ENCODE results near the gene ABCA2.
A peak's percentile ranks its signal among the peaks of the same experiment; 100 is the strongest.

The ABCA2 gene

DNA sequence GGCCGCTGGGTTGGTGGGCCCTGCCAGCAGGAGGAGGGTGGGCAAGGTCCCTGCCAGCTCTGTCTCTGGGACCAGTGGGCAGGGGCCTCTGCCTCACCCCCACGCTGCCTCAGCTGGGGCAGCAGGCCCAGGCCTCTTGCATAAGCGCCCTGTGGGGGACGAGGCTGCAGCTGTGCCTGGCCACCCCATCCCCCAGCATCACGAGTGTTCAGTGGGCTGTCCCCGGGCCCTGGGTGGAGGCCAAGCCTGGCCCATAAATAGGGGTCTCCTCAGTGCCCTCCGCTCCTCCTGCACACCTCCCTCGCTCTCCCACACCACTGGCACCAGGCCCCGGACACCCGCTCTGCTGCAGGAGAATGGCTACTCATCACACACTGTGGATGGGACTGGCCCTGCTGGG, 50.8 kb downstream of the ABCA2 start, which contains the start of gene PTGDS:
Gene PTGDS (plus strand): TSS at position 282 of the 400 bp plus-strand sequence. CDS start 75 bp downstream, at position 357.
- no peak for DNase-seq

- DNase-seq, result no peak
Observed at GRCh38 chr9:136975644-136976043, 52.4 kb downstream of the ABCA2 start.

DNA sequence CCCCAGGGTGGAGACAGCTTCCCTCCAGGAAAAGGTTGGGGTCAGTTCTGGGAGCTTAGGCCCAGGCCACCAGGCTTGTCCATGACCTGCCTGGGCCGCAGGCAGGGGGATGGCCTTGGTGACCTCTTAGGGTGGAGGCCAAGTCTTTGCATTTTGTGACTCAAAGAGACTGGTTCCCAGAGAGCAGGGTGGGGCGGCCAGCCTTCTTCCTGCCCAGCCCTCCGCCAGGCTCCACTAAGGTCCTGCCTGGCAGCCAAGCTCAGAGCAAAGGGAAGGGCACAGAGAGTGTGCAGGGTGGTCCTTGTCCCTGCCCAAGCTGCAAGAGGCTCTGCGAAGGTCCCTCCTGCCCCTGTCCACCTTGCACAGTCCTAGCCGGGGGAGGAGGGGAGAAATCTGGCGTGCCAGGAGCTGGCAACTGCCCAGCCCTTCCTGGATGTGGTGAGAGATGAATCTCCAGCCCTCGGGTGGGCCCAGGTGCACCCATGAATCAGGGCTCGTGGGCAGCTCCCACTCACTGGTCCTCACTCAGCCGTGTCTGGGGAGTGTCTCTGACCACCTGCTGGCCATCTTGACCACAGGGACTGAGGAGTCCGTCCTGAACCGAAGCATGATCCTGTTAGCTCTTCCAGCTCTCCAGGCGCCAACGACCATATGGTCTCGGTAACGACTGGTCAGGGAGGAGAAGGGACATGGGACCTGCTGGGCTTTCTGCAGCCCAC, 53.1 kb downstream of the ABCA2 start:
- no peak for DNase-seq

DNA sequence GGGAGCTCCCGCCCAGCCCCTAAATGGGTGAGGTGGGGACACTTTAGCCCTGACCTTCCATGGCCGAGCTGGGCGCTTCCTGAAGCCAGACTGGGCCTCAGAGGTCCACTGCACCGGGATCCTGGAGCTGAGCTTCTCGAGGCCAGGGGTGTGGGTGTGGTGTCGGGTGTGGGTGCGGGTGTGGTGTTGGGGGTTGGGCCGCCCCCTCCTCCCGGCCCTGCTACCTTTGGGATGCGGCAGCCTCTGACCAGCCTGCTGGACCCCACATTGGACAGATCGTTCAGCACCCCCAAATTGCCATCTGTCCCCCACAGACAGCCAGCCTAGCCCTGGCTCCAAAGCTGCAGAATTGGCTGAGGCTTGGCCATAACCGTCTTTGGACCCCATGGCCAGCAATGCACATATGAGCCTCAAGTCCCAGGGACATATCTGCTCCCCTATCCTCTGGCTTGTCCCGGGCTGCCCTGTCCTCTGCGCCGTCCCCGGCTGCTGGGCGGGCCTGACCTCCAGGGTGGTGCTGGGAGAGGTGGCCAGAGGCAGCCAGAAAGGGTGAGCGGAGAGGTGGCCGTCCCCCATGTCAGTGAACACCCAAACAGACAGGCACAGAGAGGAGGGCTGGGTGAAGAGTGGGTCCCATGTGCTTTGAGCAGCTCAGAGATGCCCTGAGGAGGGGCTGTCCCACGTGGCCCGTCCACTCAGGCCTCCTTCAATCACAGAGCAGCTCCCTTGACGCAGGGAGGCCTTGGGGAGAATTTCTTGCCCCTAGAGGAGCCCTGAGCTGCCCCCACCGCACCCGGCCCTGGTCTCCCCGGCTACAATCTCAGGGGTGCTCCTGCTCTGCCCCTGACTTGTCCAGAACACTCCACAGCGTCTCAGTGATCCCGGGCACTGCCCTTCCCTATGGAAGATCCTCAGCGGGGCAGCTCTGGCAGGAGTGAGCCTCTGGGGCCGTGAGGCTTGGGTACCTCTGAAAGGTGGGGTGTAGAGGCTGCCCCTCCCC, 54.1 kb downstream of the ABCA2 start:
- DNase-seq, result no peak

DNA sequence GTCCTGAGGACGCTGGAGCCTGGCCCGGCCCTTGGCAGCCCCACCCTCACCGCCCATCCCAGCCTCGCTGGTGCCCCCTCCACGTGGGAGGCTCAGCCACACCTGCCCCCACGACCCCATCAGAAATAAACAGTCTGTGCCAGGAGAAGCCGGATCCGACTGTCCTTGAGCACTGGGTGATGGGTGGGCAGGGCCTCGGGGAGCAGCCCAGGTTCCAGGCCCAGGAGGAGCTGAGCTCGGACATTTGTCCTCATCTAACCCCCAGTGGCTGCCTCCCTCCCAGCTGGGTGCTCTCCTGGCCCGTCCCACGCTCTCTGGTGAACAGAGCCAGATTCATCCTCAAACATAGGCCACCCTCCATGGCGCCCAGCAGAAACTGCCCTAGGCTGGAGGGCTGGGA, 55.3 kb downstream of the ABCA2 start:
- DNase-seq, result no peak

GRCh38 chr9:136972335-136972734, 55.7 kb downstream of the ABCA2 start:
- DNase-seq, result no peak

DNA sequence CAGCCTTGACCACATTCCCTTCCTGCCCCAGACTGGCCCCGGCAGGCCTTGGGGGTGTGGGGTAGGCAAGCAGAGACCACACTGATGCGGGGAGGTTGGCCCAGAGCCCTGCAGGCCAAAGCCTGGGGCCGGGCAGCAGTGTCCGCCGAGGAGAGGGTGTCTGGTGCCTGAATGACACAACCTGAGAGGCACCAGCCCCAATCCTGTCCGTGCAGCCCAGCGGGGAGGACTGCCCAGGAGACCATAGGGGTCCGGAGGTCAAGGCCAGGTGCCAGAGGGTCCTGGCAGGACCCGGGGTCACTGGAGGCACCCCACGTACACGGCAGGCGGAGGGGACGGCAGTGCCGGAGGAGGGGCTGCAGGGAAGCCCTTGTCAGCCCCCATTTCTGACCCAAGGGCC, 56.3 kb downstream of the ABCA2 start:
- DNase-seq, result no peak

GRCh38 chr9:136970361-136970760, 57.7 kb downstream of the ABCA2 start:
- no peak for DNase-seq

GRCh38 chr9:136969774-136970173, 58.3 kb downstream of the ABCA2 start:
- DNase-seq, result no peak

DNA sequence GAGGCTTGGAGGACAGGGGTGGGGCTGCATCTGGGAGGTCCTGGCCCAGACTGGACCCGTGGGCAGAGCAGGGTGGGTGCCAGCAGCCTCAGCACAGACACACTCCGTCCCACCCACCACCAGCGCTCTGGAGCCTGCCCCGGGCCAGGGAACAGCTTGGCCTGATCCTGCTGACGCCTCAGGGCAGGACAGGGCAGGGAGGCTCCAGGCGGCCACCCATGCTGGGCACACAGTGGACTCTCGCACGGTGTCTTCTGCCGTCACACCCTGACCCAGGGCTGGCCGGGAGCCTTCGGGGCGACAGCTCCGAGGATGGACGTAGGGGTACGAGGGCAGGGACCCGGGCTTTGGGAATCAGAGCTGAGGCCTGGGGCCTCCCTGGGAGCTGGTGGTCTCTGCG, 58.9 kb downstream of the ABCA2 start:
- no peak for DNase-seq

- DNase-seq, result no peak
Observed at GRCh38 chr9:136968333-136969127, 59.5 kb downstream of the ABCA2 start.

- no peak for DNase-seq
Observed at GRCh38 chr9:136965771-136966484, 62.1 kb downstream of the ABCA2 start.

- no peak for DNase-seq
Observed at GRCh38 chr9:136964833-136965422, 63.1 kb downstream of the ABCA2 start.

GRCh38 chr9:136964171-136964689, 63.8 kb downstream of the ABCA2 start:
- DNase-seq, result peak; percentile 86

DNA sequence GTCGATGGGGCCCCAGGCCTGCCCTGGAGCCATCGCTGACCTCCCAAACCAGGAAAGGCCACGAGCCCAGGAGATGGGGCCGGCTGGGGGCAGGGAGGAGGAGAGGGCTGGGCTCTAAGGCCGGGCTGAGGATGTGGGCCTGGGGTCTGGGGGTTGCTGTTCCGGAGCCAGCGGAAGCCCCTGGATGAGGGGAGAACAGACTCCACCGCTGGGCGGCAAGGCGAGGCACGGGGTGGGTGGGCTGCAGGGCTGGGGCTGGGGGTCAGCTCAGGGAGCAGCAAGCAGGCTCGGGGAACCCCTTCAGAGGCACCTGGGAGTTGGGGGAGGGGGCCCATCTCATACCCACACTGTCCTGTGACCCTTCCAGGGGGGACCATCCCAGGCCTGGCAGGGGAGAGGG, 64.3 kb downstream of the ABCA2 start:
- DNase-seq, result no peak

DNA sequence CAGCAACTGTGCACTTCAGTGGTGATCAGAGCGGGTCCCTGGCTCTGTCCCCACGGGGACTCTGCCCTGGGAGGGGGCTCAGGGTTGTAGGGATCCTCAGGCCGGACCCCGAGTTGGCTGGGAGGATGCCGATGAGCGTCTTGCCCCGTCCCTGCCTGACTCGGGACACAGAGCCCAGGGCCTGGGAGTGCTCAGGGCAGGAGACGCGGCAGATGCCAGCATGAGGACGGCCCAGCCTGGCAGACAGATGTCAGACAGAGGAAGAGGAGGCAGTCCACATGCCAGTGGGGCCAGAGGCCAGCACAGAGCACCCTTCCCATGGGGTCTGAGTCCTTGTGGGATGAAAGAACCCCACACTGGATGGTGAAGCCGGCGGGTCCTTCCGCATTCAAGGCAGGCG, 64.7 kb downstream of the ABCA2 start:
- DNase-seq, result no peak

GRCh38 chr9:136962701-136963248, 65.3 kb downstream of the ABCA2 start:
- no peak for DNase-seq

- DNase-seq, result no peak
Observed at GRCh38 chr9:136962163-136962562, 65.9 kb downstream of the ABCA2 start.

DNA sequence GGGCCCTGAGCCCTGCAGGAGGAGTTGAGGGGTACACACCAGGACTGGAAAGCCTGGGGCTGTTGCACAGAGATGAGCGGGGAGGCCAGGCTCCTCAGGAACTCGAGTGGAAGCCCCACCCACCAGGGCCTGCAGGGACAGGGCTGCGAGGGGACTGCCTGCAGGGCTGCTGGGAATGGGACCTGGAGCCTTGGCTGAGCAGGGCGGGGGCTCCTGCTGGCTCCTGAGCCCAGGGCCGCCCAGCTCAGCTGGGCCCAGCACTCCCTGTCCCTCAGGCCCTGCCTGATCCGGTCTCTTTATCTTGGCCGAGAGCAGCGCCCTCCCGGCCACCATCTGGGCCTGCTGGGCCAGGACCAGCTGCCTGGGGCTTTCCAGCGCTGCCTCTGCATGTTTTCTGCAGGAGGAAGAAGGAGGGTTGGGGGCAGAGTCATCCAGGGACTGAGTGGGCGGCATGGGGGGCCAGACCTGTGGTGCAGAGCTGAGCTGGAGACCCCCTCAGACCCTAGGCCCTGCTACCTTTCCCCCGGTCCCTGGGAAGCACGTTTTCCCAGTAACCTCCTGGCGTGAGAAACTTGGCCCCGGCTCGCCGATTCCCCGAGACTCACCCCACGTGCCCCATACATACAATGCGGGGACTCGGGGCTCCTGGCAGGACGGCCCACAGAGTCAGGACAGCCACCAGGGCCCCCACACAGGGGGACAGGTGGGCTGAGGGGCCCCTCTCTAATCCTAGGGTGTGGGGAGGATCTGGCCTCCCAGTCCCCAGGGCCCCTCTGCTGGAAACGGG, 66.6 kb downstream of the ABCA2 start:
- DNase-seq, result no peak

DNA sequence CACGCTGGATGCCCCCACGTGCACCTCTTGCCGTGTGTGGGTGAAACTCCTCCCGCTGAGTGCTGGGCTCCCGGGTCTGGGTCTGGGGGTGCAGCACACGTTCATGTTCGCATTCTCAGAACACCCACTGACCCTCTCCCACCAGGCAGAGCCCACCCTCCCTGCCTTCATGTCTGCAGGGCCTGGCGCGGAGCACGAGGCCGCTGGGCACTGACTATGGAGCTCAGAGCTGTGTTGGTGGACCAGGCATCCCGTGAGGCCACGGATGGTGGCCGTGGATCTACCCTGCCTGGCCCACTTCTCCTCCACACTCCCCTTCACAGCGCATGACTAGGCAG, 67.1 kb downstream of the ABCA2 start:
- no peak for DNase-seq

Data from NCI-H146 (cell line).